Skeletal muscle tissue (tissue), 4 donors: Measurements from ENCODE around the gene ANKRD35. TPM values are rescaled to one million over a fixed set of nuclear protein-coding genes. Genes with fewer than 3 reads are reported as not detected.

ENCODE experiments used
- H3K27ac ChIP-seq: one replicate; pipeline ENCODE4 v1.7.0; 2013; ENCODE audit warnings: mild to moderate bottlenecking, low read depth, low read length, inconsistent platforms
- H3K27me3 ChIP-seq, 3 donors: one replicate each; pipeline ENCODE4 v1.7.0; 2013; ENCODE audit warnings: low read length in 3 of 3; ENCODE audit not compliant: control insufficient read depth in 3 of 3, insufficient read depth in 3 of 3
- H3K36me3 ChIP-seq, 3 donors: one replicate each; pipeline ENCODE4 v1.7.0; 2013; ENCODE audit warnings: low read length in 3 of 3; ENCODE audit not compliant: control insufficient read depth in 3 of 3, insufficient read depth in 3 of 3
- H3K4me1 ChIP-seq, 3 donors: one replicate each; pipeline ENCODE4 v1.7.0; 2013; ENCODE audit warnings: low read length in 3 of 3, mild to moderate bottlenecking in 3 of 3; ENCODE audit not compliant: control insufficient read depth in 3 of 3, insufficient read depth in 3 of 3
- H3K4me3 ChIP-seq, 3 donors: one replicate each; pipeline ENCODE4 v1.7.0; 2013; ENCODE audit warnings: low read length in 3 of 3
- H3K9ac ChIP-seq, 3 donors: one replicate each; pipeline ENCODE4 v1.7.0; 2013; ENCODE audit warnings: low read length in 3 of 3, mild to moderate bottlenecking in 3 of 3, moderate library complexity in 2 of 3, low read depth in 1 of 3
- H3K9me3 ChIP-seq, 3 donors: one replicate each; pipeline ENCODE4 v1.7.0; 2013; ENCODE audit warnings: low read length in 3 of 3; ENCODE audit not compliant: control insufficient read depth in 3 of 3
- total RNA-seq: library from RNA; depleted of rRNA; stranded (reverse); fragments of >200 nt; gene quantifications from one replicate; pipeline ENCODE4 v1.2.3, GENCODE V29; 2014
- donor health status: Osteomylitis.

ANKRD35 gene
- total RNA-seq, 1 donor from 2014 or later, result 1.6 TPM

DNA sequence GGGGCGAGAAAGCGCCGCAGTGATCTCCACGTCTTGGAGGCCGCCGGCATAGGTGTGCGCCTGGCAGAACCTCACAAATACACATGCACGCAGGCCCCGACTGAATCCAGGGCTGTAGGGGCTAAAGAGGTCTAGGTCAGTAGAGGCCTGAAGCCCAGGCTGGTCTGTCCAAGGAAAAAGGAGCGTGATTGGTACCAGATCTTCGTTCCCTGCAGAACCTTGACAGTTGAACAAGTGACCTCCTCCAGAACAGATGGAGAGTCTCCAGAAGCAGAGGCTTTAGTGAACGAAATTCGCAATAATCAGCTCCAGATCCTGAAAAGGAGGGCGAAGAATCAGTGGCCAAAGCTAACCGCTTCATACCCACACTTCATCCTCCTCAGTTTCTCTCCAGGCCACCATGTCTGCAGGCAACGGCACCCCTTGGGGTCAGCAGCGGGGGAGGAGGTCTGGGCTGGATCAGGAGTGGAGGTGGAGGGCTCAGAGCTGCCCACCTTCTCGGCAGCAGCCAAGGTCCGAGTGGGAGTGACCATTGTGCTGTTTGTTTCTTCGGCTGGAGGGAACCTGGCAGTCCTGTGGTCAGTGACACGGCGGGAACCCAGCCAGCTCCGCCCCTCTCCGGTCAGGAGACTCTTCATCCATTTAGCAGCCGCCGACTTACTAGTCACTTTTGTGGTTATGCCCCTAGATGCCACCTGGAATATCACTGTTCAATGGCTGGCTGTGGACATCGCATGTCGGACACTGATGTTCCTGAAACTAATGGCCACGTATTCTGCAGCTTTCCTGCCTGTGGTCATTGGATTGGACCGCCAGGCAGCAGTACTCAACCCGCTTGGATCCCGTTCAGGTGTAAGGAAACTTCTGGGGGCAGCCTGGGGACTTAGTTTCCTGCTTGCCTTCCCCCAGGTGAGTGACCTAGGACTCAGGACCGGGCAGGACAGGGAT, 33.6 kb upstream of the ANKRD35 start:
- H3K4me1 ChIP-seq, result peaks cover 26 to 28% (median 27%) of the 10 kb centered on the region in 3 donors
- H3K9me3 ChIP-seq, result no peaks in the 10 kb centered on the region
- peak overlapping the region; percentile 90 to 97 (median 96) for H3K9ac ChIP-seq
- peaks cover 12 to 23% (median 19%) of the 10 kb centered on the region in 3 donors for H3K36me3 ChIP-seq
- peak overlapping the region; percentile 98 to 99 (median 99) for H3K4me3 ChIP-seq
- no peaks in the 10 kb centered on the region for H3K27me3 ChIP-seq
- H3K27ac ChIP-seq, result peak overlapping the region; percentile 92

DNA sequence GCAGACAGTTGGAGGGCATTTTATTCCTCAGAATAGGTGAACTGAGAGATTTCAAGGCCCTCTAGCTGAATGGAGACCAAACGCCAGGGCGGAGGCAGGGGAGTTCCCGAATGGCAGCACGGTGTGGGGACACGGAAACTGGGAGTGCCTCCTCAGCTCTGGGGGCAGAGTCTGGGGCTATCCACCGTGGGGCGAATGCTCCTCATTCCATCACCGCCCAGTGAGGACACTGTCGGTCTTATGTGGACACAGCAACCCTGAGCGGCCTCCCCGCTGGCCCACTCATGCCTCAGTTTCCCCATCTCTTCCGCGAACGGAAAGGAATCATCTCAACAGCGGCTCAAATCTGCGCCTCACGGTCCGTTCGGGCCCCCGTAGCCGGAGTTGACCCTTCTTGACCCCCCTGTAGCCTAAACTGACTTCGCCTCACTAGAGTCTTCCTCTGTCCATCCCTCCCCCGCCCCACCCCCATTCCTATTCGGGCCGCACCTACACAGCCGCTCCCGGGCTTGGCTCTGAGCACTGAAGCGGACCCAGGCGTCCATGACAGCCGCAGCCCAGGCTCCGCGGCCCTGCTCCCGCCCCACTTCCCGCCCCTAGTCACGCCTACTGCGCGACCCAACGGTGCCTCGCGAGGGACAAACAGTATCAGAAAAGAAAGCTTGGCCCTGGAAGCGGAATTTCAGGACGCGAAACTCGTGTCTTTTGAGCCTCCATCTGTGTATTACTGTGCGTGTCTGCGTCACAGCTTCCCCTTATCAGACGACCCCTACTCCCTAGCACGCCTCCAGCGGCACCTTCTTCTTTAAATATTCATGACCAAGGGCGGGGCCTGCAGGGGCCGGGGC, 32.7 kb upstream of the ANKRD35 start, which contains the start of gene PEX11B:
PEX11B (minus strand) TSS at position 574 of the 848 bp plus-strand sequence; CDS start at position 545, 29 bp downstream.
- Histone ChIP-seq H3K4me1 (peaks cover 26 to 28% (median 27%) of the 10 kb centered on the region in 3 donors), H3K27ac (peak within 1 kb of the TSS; percentile 92), H3K27me3 (no peaks in the 10 kb centered on the region), H3K4me3 (peak within 1 kb of the TSS; percentile 98 to 99 (median 99)), H3K9ac (peak within 1 kb of the TSS; percentile 90 to 97 (median 96)), H3K36me3 (peaks cover 11 to 19% (median 15%) of the 10 kb centered on the region in 3 donors), H3K9me3 (no peaks in the 10 kb centered on the region)

DNA sequence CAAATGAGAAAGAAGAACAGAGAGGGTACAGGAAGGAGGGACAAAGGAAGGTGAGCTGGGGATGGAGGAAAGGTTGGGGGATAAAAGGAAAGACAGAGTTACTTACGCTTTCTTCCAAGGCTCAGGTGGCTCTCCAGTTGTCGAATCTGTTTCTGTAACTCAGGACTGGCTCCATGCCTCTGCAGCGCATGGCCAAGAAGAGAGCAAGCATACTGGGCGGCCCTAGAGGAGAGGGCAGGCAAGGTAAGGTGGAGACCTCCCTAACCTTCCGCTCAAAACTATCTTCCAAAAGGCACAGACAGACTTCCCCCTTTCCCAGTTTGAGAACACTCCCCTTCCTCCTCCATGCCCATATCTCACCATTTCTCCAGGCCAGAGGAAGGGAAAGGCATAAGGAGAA, 31.9 kb upstream of the ANKRD35 start:
- Histone ChIP-seq H3K4me3 (peak overlapping the region; percentile 98 to 99 (median 99)), H3K36me3 (peaks cover 11 to 19% (median 13%) of the 10 kb centered on the region in 3 donors), H3K9ac (peak overlapping the region; percentile 90 to 97 (median 96)), H3K27ac (peak overlapping the region; percentile 92), H3K27me3 (no peaks in the 10 kb centered on the region), H3K9me3 (no peaks in the 10 kb centered on the region), H3K4me1 (peaks cover 26 to 28% (median 27%) of the 10 kb centered on the region in 3 donors)

DNA sequence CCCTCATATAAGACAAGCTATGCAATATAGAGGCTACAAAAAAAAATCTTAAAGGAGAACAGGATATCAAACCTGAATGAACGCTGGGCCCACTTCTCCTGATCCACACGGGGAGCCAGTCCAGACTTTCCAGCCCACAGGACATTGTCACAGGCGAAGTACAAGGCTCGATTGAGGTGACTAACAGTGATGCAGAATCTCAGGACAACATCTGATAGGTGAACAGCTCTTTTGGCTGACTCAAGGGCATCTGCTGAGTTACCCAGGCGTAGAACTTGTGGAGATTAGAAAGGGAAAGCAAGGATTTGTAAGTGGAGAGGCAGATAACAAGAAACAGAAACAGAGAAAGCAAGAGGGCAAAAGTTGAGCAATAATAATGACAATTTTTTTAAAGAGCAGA, 31.1 kb upstream of the ANKRD35 start:
- no peak overlapping the region for H3K27ac ChIP-seq
- no peaks in the 10 kb centered on the region for H3K9me3 ChIP-seq
- H3K9ac ChIP-seq, result peak overlapping the region in 1 of 3 donors; percentile 28
- H3K36me3 ChIP-seq, result peaks cover 16 to 27% (median 21%) of the 10 kb centered on the region in 3 donors
- no peaks in the 10 kb centered on the region for H3K27me3 ChIP-seq
- H3K4me3 ChIP-seq, result no peak overlapping the region
- peaks cover 26 to 28% (median 27%) of the 10 kb centered on the region in 3 donors for H3K4me1 ChIP-seq

DNA sequence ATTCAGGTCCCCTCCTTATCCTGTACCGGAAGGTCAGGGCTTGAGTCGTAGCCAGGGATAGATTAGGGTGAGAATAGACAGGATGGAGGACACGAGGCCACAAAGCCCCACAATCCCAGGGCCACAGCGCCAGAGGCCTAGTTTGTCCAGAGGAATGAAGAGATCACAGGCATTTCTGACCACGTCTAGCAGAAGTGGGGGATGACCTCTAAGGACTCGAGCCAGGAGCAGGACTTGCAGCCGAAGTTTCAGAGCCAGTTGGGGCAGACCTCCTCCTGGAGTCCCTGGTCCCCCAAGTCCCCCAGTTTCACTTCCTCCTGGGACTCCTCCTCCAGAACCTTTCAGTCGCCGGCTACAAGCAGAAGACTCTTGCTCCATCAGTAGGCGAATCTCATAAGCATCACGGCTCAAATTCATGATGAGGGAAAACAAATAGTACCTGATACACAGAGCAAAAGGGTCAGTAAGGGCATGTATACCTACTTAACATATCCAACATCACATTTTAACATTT, 26.5 kb upstream of the ANKRD35 start:
- Histone ChIP-seq H3K27ac (no peak overlapping the region), H3K9ac (no peak overlapping the region), H3K36me3 (peaks cover 22 to 38% (median 33%) of the 10 kb centered on the region in 3 donors), H3K4me3 (no peak overlapping the region), H3K9me3 (no peaks in the 10 kb centered on the region), H3K4me1 (peaks cover 4 to 11% (median 5%) of the 10 kb centered on the region in 3 donors), H3K27me3 (no peaks in the 10 kb centered on the region)

DNA sequence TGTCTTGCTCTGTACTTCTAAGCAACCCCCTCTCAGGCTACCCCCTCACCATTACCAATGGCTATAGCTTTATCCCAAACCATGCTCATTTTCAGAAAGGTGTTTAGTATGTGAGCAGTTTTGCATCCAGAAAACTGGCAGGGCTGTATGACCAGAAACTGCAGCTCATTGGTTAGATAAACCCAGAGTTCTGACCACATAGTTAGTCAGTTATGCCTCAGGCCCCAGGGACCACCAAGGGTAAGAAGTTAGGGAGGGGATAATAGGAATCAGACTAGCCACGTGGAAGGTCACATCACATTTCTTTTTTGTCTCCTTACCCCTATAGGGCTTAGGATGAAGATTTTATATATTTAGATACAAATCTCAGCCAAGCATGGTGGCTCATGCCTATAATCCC, 23.0 kb upstream of the ANKRD35 start:
- Histone ChIP-seq H3K9ac (peak overlapping the region in 1 of 3 donors; percentile 19), H3K9me3 (no peaks in the 10 kb centered on the region), H3K4me3 (no peak overlapping the region), H3K36me3 (peaks cover 14 to 19% (median 19%) of the 10 kb centered on the region in 3 donors), H3K27me3 (no peaks in the 10 kb centered on the region), H3K27ac (no peak overlapping the region), H3K4me1 (peaks cover 0 to 8% (median 5%) of the 10 kb centered on the region in 3 donors)

DNA sequence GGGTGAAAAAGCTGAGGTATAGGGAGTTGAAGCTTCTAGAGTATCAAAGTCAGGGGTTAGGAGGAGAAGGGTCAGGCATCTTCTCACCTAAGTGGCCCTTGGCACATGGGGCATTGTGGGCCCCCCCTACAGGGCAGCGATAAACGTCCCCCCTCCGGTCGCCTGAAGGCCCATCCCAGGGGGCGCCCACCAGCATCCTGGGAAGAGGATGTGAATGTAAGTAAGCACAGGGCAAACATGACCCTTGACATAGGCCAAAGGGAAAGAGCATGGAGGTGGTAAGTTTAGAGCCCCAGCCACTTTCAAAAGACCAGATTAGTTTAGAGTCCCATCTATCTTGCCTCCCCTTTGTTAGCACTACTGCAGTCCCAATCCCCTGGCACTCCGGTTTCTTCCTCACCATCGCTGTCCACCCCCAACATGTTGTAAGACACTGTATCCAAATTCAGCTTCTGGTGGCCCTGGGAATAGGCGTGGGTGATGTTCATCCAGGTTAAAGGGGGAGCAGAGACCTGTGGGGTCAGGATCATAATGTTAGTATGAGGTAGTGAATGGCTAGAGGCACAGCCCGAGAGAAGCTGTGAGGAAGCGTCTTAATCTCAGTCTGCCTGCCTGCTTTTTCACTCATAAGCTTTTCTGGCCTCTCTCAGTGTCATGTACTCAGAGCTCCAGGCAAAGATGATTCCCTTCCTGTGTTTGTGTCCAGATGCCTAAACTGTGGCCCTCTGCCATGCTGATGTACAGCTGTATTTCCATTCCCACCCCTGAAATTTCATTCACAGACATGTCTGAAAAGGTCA, 21.5 kb upstream of the ANKRD35 start:
- H3K27ac ChIP-seq, result no peak overlapping the region
- H3K27me3 ChIP-seq, result no peaks in the 10 kb centered on the region
- no peak overlapping the region for H3K4me3 ChIP-seq
- H3K36me3 ChIP-seq, result peaks cover 12 to 16% (median 15%) of the 10 kb centered on the region in 3 donors
- no peak overlapping the region for H3K9ac ChIP-seq
- H3K9me3 ChIP-seq, result no peaks in the 10 kb centered on the region
- H3K4me1 ChIP-seq, result peaks cover 0 to 8% (median 5%) of the 10 kb centered on the region in 3 donors

DNA sequence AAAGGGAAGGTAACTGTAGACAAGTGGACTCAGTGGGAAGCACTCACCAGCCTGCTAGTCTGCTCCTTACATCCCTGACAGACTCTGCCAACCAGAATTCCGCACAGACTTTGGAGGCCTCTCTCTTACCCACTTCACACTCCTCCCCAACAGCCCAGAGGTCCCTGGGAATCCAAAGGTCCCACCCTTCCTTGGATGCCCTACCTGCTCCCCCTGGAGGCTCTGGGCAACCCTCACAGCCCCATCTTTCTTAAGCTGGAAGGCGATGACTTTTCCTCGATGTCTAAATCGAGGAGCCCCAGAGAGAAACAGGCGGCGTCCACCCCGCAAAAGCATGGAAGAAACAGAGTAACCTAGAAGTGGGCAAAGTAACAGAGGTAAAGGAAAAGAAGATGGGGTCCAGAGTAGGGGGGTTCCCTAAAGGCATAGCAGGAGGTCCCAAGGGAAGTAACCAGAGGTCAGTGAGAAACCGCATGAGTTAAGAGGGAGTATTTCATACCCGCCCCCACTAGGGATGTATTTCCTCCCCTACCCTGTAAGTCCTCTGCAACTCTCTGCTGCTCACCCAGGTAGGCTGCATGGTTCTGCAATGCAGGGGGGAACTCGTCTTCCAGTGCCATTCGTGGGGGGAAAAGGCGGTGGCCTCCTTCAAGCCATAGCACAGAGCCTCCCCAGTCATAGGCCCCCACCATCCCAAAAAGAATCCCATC, 15.8 kb upstream of the ANKRD35 start:
- H3K36me3 ChIP-seq, result peaks cover 0 to 4% (median 0%) of the 10 kb centered on the region in 3 donors
- H3K27me3 ChIP-seq, result no peaks in the 10 kb centered on the region
- H3K4me3 ChIP-seq, result no peak overlapping the region
- no peak overlapping the region for H3K9ac ChIP-seq
- H3K4me1 ChIP-seq, result no peaks in the 10 kb centered on the region
- no peak overlapping the region for H3K27ac ChIP-seq
- H3K9me3 ChIP-seq, result no peaks in the 10 kb centered on the region
